ENCODE measurements around the gene ARPC2.
A peak's percentile ranks its signal among the peaks of the same experiment; 100 is the strongest.

The ARPC2 gene

GRCh38 chr2:218291318-218292047, 74.5 kb downstream of the ARPC2 start:
- no peak for DNase-seq
- peak overlapping the region; percentile 87 for H3K27ac Mint-ChIP-seq
- no peak for ATAC-seq

GRCh38 chr2:218292048-218293014, 75.3 kb downstream of the ARPC2 start, which contains the start of gene TMBIM1:
TSS of gene TMBIM1 (minus strand) at chr2:218292503. CDS start at chr2:218282141, 10,362 bp downstream.
- peak; percentile 86 for ATAC-seq
- peak; percentile 83 for DNase-seq
- no peaks in the 10 kb centered on the region for H3K27me3 Mint-ChIP-seq
- peak within 1 kb of the TSS; percentile 85 for H3K4me3 Mint-ChIP-seq
- H3K27ac Mint-ChIP-seq: peak within 1 kb of the TSS; percentile 87
- no peaks in the 10 kb centered on the region for H3K9me3 Mint-ChIP-seq
- peaks cover 54% of the 10 kb centered on the region for H3K4me1 Mint-ChIP-seq
- peaks cover 6% of the 10 kb centered on the region for H3K36me3 Mint-ChIP-seq (ENCODE audit: low read depth)

More at GRCh38 chr2:218291318-218292047, 74.5 kb downstream of the ARPC2 start:
- Mint-ChIP-seq H3K27me3 (no peaks in the 10 kb centered on the region), H3K9me3 (no peaks in the 10 kb centered on the region), H3K36me3 (ENCODE audit: low read depth) (peaks cover 6% of the 10 kb centered on the region), H3K4me1 (peaks cover 63% of the 10 kb centered on the region), H3K4me3 (peak overlapping the region; percentile 85)

GRCh38 chr2:218293715-218294429, 76.9 kb downstream of the ARPC2 start:
- peak overlapping the region; percentile 17 for H3K4me3 Mint-ChIP-seq
- ATAC-seq (no peak), DNase-seq (no peak)
- H3K9me3 Mint-ChIP-seq: no peaks in the 10 kb centered on the region
- H3K27me3 Mint-ChIP-seq: no peaks in the 10 kb centered on the region
- H3K4me1 Mint-ChIP-seq: peaks cover 40% of the 10 kb centered on the region
- peaks cover 3% of the 10 kb centered on the region for H3K36me3 Mint-ChIP-seq (ENCODE audit: low read depth)
- no peak overlapping the region for H3K27ac Mint-ChIP-seq

GRCh38 chr2:218294430-218295022, 77.5 kb downstream of the ARPC2 start:
- DNase-seq: no peak
- Mint-ChIP-seq H3K9me3 (no peaks in the 10 kb centered on the region), H3K36me3 (ENCODE audit: low read depth) (no peaks in the 10 kb centered on the region), H3K27ac (no peak overlapping the region), H3K4me3 (no peak overlapping the region), H3K4me1 (peaks cover 35% of the 10 kb centered on the region), H3K27me3 (no peaks in the 10 kb centered on the region)
- ATAC-seq: no peak

GRCh38 chr2:218295029-218295428, 78.0 kb downstream of the ARPC2 start:
- Mint-ChIP-seq H3K27me3 (no peaks in the 10 kb centered on the region), H3K36me3 (ENCODE audit: low read depth) (no peaks in the 10 kb centered on the region), H3K4me1 (peaks cover 30% of the 10 kb centered on the region), H3K4me3 (no peak overlapping the region), H3K9me3 (no peaks in the 10 kb centered on the region), H3K27ac (no peak overlapping the region)
- no peak for DNase-seq
- ATAC-seq: no peak

GRCh38 chr2:218296200-218296599, 79.2 kb downstream of the ARPC2 start:
- H3K9me3 Mint-ChIP-seq: no peaks in the 10 kb centered on the region
- no peak overlapping the region for H3K4me3 Mint-ChIP-seq
- DNase-seq (no peak), ATAC-seq (no peak)
- H3K27ac Mint-ChIP-seq: no peak overlapping the region
- no peaks in the 10 kb centered on the region for H3K36me3 Mint-ChIP-seq (ENCODE audit: low read depth)
- H3K27me3 Mint-ChIP-seq: no peaks in the 10 kb centered on the region
- peaks cover 20% of the 10 kb centered on the region for H3K4me1 Mint-ChIP-seq

- Mint-ChIP-seq H3K4me1 (peaks cover 22% of the 10 kb centered on the region), H3K27me3 (no peaks in the 10 kb centered on the region), H3K9me3 (no peaks in the 10 kb centered on the region), H3K36me3 (ENCODE audit: low read depth) (no peaks in the 10 kb centered on the region), H3K4me3 (no peak overlapping the region), H3K27ac (no peak overlapping the region)
- DNase-seq (no peak), ATAC-seq (no peak)
Observed at GRCh38 chr2:218296847-218297246, 79.9 kb downstream of the ARPC2 start.

GRCh38 chr2:218298314-218298875, 81.4 kb downstream of the ARPC2 start:
- ATAC-seq (no peak), DNase-seq (no peak)
- Mint-ChIP-seq H3K36me3 (ENCODE audit: low read depth) (no peaks in the 10 kb centered on the region), H3K27me3 (no peaks in the 10 kb centered on the region), H3K4me1 (peaks cover 13% of the 10 kb centered on the region), H3K9me3 (no peaks in the 10 kb centered on the region), H3K27ac (no peak overlapping the region), H3K4me3 (no peak overlapping the region)

- no peak for ATAC-seq
- Mint-ChIP-seq H3K4me3 (no peak overlapping the region), H3K27me3 (no peaks in the 10 kb centered on the region), H3K9me3 (no peaks in the 10 kb centered on the region), H3K36me3 (ENCODE audit: low read depth) (no peaks in the 10 kb centered on the region), H3K27ac (no peak overlapping the region), H3K4me1 (peaks cover 6% of the 10 kb centered on the region)
- no peak for DNase-seq
Observed at GRCh38 chr2:218300141-218300540, 83.2 kb downstream of the ARPC2 start.

- Mint-ChIP-seq H3K4me1 (peaks cover 6% of the 10 kb centered on the region), H3K36me3 (ENCODE audit: low read depth) (no peaks in the 10 kb centered on the region), H3K9me3 (no peaks in the 10 kb centered on the region), H3K27ac (no peak overlapping the region), H3K27me3 (no peaks in the 10 kb centered on the region), H3K4me3 (no peak overlapping the region)
- ATAC-seq (peak; percentile 87), DNase-seq (peak; percentile 88)
Observed at GRCh38 chr2:218301176-218301819, 84.3 kb downstream of the ARPC2 start.
